ENCODE data around the gene CASK. TPM values are rescaled to one million over a fixed set of nuclear protein-coding genes. Genes with fewer than 3 reads are reported as not detected.

The CASK gene
- total RNA-seq, 1 donor from 2014 or later, result 23.0 TPM

GRCh38 chrX:41529221-41529620 is 394.1 kb downstream of the CASK start:
- H3K4me1 Mint-ChIP-seq, result no peaks in the 10 kb centered on the region
- ATAC-seq (ENCODE audit: low read depth) (no peak), DNase-seq (no peak)
- CTCF ChIA-PET, result no interaction called here
- H3K4me3 Mint-ChIP-seq, result no peak overlapping the region
- no peaks in the 10 kb centered on the region for H3K27me3 Mint-ChIP-seq
- TF ChIP-seq CTCF (IDR thresholded peaks at IDR 0.05), result no peak
- H3K27ac Mint-ChIP-seq, result no peak overlapping the region
- POLR2A ChIA-PET, result no interaction called here
- intact Hi-C loops (cut with micrococcal nuclease), result no loop called here
- H3K9me3 Mint-ChIP-seq, result no peaks in the 10 kb centered on the region
- peaks cover 52% of the 10 kb centered on the region for H3K36me3 Mint-ChIP-seq (ENCODE audit: low read depth)

- Mint-ChIP-seq H3K4me3 (no peak overlapping the region), H3K36me3 (ENCODE audit: low read depth) (peaks cover 53% of the 10 kb centered on the region), H3K27me3 (no peaks in the 10 kb centered on the region), H3K4me1 (no peaks in the 10 kb centered on the region), H3K27ac (no peak overlapping the region), H3K9me3 (no peaks in the 10 kb centered on the region)
- intact Hi-C loops (cut with micrococcal nuclease), result no loop called here
- ATAC-seq (ENCODE audit: low read depth) (no peak), DNase-seq (no peak)
- TF ChIP-seq CTCF (IDR thresholded peaks at IDR 0.05), result no peak
- POLR2A ChIA-PET, result no interaction called here
- CTCF ChIA-PET, result no interaction called here
Observed at GRCh38 chrX:41528784-41529183, 394.6 kb downstream of the CASK start.

- intact Hi-C loops (cut with micrococcal nuclease), result no loop called here
Observed at GRCh38 chrX:41526925-41527324, 396.4 kb downstream of the CASK start.

GRCh38 chrX:41526271-41526670 is 397.1 kb downstream of the CASK start:
- no peak for TF ChIP-seq CTCF (IDR thresholded peaks at IDR 0.05)
- H3K27ac Mint-ChIP-seq, result no peak overlapping the region
- H3K4me1 Mint-ChIP-seq, result no peaks in the 10 kb centered on the region
- intact Hi-C loops (cut with micrococcal nuclease), result no loop called here
- ChIA-PET CTCF (no interaction called here), POLR2A (no interaction called here)
- H3K27me3 Mint-ChIP-seq, result no peaks in the 10 kb centered on the region
- no peak for ATAC-seq (ENCODE audit: low read depth)
- no peak overlapping the region for H3K4me3 Mint-ChIP-seq
- H3K9me3 Mint-ChIP-seq, result no peaks in the 10 kb centered on the region
- DNase-seq, result no peak
- H3K36me3 Mint-ChIP-seq (ENCODE audit: low read depth), result peaks cover 58% of the 10 kb centered on the region

More at GRCh38 chrX:41526925-41527324, 396.4 kb downstream of the CASK start:
- CTCF ChIA-PET, result no interaction called here
- Mint-ChIP-seq H3K4me1 (no peaks in the 10 kb centered on the region), H3K36me3 (ENCODE audit: low read depth) (peaks cover 58% of the 10 kb centered on the region), H3K27me3 (no peaks in the 10 kb centered on the region), H3K4me3 (no peak overlapping the region), H3K27ac (no peak overlapping the region), H3K9me3 (no peaks in the 10 kb centered on the region)
- DNase-seq (no peak), ATAC-seq (ENCODE audit: low read depth) (no peak)
- POLR2A ChIA-PET, result no interaction called here
- TF ChIP-seq CTCF (IDR thresholded peaks at IDR 0.05), result no peak

GRCh38 chrX:41522671-41523070 is 400.7 kb downstream of the CASK start:
- CTCF ChIA-PET, result no interaction called here

More at GRCh38 chrX:41522671-41523070, 400.7 kb downstream of the CASK start:
- Mint-ChIP-seq H3K36me3 (ENCODE audit: low read depth) (peaks cover 37% of the 10 kb centered on the region), H3K4me3 (no peak overlapping the region), H3K9me3 (no peaks in the 10 kb centered on the region), H3K4me1 (no peaks in the 10 kb centered on the region), H3K27ac (no peak overlapping the region), H3K27me3 (no peaks in the 10 kb centered on the region)
- DNase-seq (no peak), ATAC-seq (ENCODE audit: low read depth) (no peak)
- intact Hi-C loops (cut with micrococcal nuclease), result no loop called here
- no peak for TF ChIP-seq CTCF (IDR thresholded peaks at IDR 0.05)
- POLR2A ChIA-PET, result interaction anchor here (0.6 kb wide), 1 partner anchor 604 kb away, joined by 3 read pairs; no protein-coding TSS in a partner anchor
